GM12878 (cell line): ENCODE measurements around the gene ASPDH. TPM values are rescaled to one million over a fixed set of nuclear protein-coding genes. Genes with fewer than 3 reads are reported as not detected.

Experiments used
- ATAC-seq: fragments of 200-7000 bp; cut with Tn5 transposase; 3 replicates; pipeline ENCODE4 v1.9.1; 2020; ENCODE audit warnings: mild to moderate bottlenecking, moderate library complexity
- BruUV-seq: library from RNA; stranded (reverse); fragments of 400-500 nt; replicated peaks from 2 replicates; lab custom pipeline; 2021; lab: Mats Ljungman, UMichigan
- CTCF ChIA-PET: fragments of 300-600 bp; sonication (Branson Sonifier 250); formaldehyde crosslinking; extraction: SDS; loops from one replicate; lab custom pipeline; 2021; ENCODE audit warnings: inconsistent platforms; lab: Yijun Ruan, JAX
- POLR2A ChIA-PET: fragments of 350-600 bp; formaldehyde crosslinking; extraction: SDS; loops from one replicate; lab custom pipeline; 2021; ENCODE audit warnings: inconsistent platforms; lab: Charles Lee
- RAD21 ChIA-PET: fragments of 300-600 bp; sonication (Branson Sonifier 250); formaldehyde crosslinking; loops from one replicate; lab custom pipeline; 2023; ENCODE audit warnings: antibody characterized with exemption; ENCODE audit not compliant: unreplicated experiment; lab: Charles Lee
- SMC1A ChIA-PET: fragments of 300-600 bp; sonication (Branson Sonifier 250); formaldehyde crosslinking; loops from one replicate; lab custom pipeline; 2023; ENCODE audit not compliant: unreplicated experiment, uncharacterized antibody; lab: Charles Lee
- DNase-seq: peaks from one replicate; pipeline ENCODE4 v3.0.0-alpha.2; 2011; ENCODE audit warnings: low read depth, low spot score
- FAIRE-seq: peaks from 3 replicates; lab custom pipeline; 2011; peaks lifted over from hg19 to GRCh38; lab: Jason Lieb, UNC
- H2AFZ ChIP-seq: 2 replicates; pipeline ENCODE4 v1.6.0; 2011; ENCODE audit warnings: low read depth, low read length, control low read depth; ENCODE audit not compliant: control insufficient read depth
- H3K27ac ChIP-seq: 2 replicates; pipeline ENCODE4 v1.5.1; 2011; ENCODE audit warnings: control low read depth; ENCODE audit not compliant: control insufficient read depth, insufficient read depth
- H3K27me3 ChIP-seq, 2 experiments: replicated peaks in 1 of 2; 2 replicates each; pipeline versions ENCODE4 v1.6.0 to v1.6.1; 2011; ENCODE audit warnings: low read length in 1 of 2; ENCODE audit not compliant: control insufficient read depth in 2 of 2, insufficient read depth in 2 of 2
- H3K36me3 ChIP-seq, 2 experiments: 2 replicates each; pipeline ENCODE4 v1.5.1; 2011; ENCODE audit warnings: low read length in 1 of 2; ENCODE audit not compliant: control insufficient read depth in 2 of 2, insufficient read depth in 2 of 2
- H3K4me1 ChIP-seq: 2 replicates; pipeline ENCODE4 v1.6.1; 2011; ENCODE audit warnings: mild to moderate bottlenecking, low read length, moderate library complexity, mixed read lengths; ENCODE audit not compliant: control insufficient read depth, insufficient read depth
- H3K4me2 ChIP-seq: 2 replicates; pipeline ENCODE4 v1.6.0; 2011; ENCODE audit warnings: control low read depth; ENCODE audit not compliant: control insufficient read depth, insufficient read depth
- H3K4me3 ChIP-seq: fragments of 200-600 bp; sonication (generic); 2 replicates; pipeline ENCODE4 v1.5.1; 2016
- H3K79me2 ChIP-seq: 2 replicates; pipeline ENCODE4 v1.6.0; 2011; ENCODE audit warnings: low read length; ENCODE audit not compliant: control insufficient read depth, insufficient read depth
- H3K9ac ChIP-seq: 2 replicates; pipeline ENCODE4 v1.8.0; 2011; ENCODE audit warnings: low read length, control low read depth, mixed read lengths; ENCODE audit not compliant: control insufficient read depth, insufficient read depth
- H3K9me3 ChIP-seq: replicated peaks from 3 replicates; pipeline ENCODE4 v1.5.1; 2011; ENCODE audit warnings: mild to moderate bottlenecking, low read length; ENCODE audit not compliant: control insufficient read depth, insufficient read depth
- H4K20me1 ChIP-seq: 2 replicates; pipeline ENCODE4 v1.6.0; 2011; ENCODE audit not compliant: control insufficient read depth, insufficient read depth
- E2F8 ChIP-seq: fragments of 450-650 bp; IDR thresholded peaks from 2 replicates; pipeline ENCODE4 v1.6.1; 2018; ENCODE audit warnings: mild to moderate bottlenecking, low read depth, moderate library complexity; ENCODE audit not compliant: partially characterized antibody
- EED ChIP-seq: sonication (generic); IDR thresholded peaks from 2 replicates; pipeline ENCODE4 v1.6.1; 2016; ENCODE audit warnings: antibody characterized with exemption, low read depth
- ESRRA ChIP-seq: IDR thresholded peaks from 2 replicates; pipeline ENCODE4 v1.6.1; 2012; ENCODE audit warnings: mild to moderate bottlenecking, low read length, improper control_type of control experiment
- FOS ChIP-seq: IDR thresholded peaks from 3 replicates; pipeline ENCODE4 v1.6.1; 2011; ENCODE audit warnings: borderline replicate concordance; ENCODE audit not compliant: insufficient read length; ENCODE audit errors: extremely low read depth
- GABPA ChIP-seq: IDR thresholded peaks from 2 replicates; pipeline ENCODE4 v1.6.1; 2014; ENCODE audit warnings: antibody characterized with exemption, low read depth, mild to moderate bottlenecking, inconsistent platforms
- IRF3 ChIP-seq: fragments of 450-650 bp; IDR thresholded peaks from 2 replicates; pipeline ENCODE4 v1.6.1; 2014; ENCODE audit warnings: mild to moderate bottlenecking
- JUNB ChIP-seq: IDR thresholded peaks from 2 replicates; pipeline ENCODE4 v1.6.1; 2016; ENCODE audit warnings: antibody characterized with exemption, mild to moderate bottlenecking
- SMAD5 ChIP-seq: IDR thresholded peaks from 2 replicates; pipeline ENCODE4 v1.6.1; 2016; ENCODE audit warnings: antibody characterized with exemption, low read depth
- SPI1 ChIP-seq: IDR thresholded peaks from 2 replicates; pipeline ENCODE4 v1.6.1; 2011; ENCODE audit warnings: low read depth, mild to moderate bottlenecking, low read length, moderate library complexity, borderline replicate concordance; ENCODE audit not compliant: insufficient read depth
- TCF7 ChIP-seq: IDR thresholded peaks from 2 replicates; pipeline ENCODE4 v1.6.1; 2014; ENCODE audit warnings: antibody characterized with exemption, borderline replicate concordance
- ZBTB33 ChIP-seq: fragments of 450-650 bp; IDR thresholded peaks from 2 replicates; pipeline ENCODE4 v1.6.1; 2017; ENCODE audit warnings: mild to moderate bottlenecking
- ZNF24 ChIP-seq: fragments of 450-650 bp; IDR thresholded peaks from 2 replicates; pipeline ENCODE4 v1.6.1; 2017; ENCODE audit warnings: antibody characterized with exemption, mild to moderate bottlenecking
- ZNF274 ChIP-seq: IDR thresholded peaks from one replicate; pipeline ENCODE4 v1.8.0; 2011; ENCODE audit not compliant: insufficient read length, insufficient read depth
- WGBS: methylation state at CpG from one replicate; pipeline ENCODE4 v1.1.6; 2016; ENCODE audit warnings: low lambda C conversion rate; ENCODE audit not compliant: insufficient replicate concordance, insufficient coverage; ENCODE audit errors: missing lambda C conversion rate; 5-methylcytosine and 5-hydroxymethylcytosine counted together
- in situ Hi-C: fragments of 300-500 bp; cut with MboI; formaldehyde crosslinking; loops from 9 replicates; pipeline ENCODE4 v1.14.3; 2018; ENCODE audit warnings: mixed read lengths
- intact Hi-C: fragments of 100-400 bp; cut with micrococcal nuclease; formaldehyde crosslinking; loops from one replicate; pipeline ENCODE4 v1.14.2; 2022; ENCODE audit not compliant: unreplicated experiment
- polyA plus RNA-seq, 11 experiments: library from polyadenylated mRNA; depleted of rRNA in 4 of 11; unstranded in 6 of 11; stranded (reverse) in 5 of 11; fragments of >200 nt; fragmentation: Nextera tagmentation in 4 of 11; fragmentation: Illumina TruSeq in 1 of 11; extraction: Ambion mirVana in 4 of 11; extraction: Trizol in 1 of 11; gene quantifications; 1 replicate in 1 of 11; 2 replicates in 10 of 11; pipeline versions ENCODE4 v1.2.1 to v1.2.3, GENCODE V29; 2011 to 2016; ENCODE audit warnings: inconsistent platforms in 2 of 11, missing spikeins in 2 of 11, low read depth in 1 of 11
- total RNA-seq, 4 experiments: library from RNA; depleted of rRNA in 3 of 4; stranded (reverse); fragments of >200 nt in 3 of 4; fragmentation: Illumina TruSeq in 1 of 4; extraction: Trizol in 1 of 4; gene quantifications; 2 replicates each; pipeline versions ENCODE4 v1.2.1 to v1.2.3, GENCODE V29; 2013 to 2021

ASPDH gene
- total and polyA plus RNA-seq, 10 of the 15 experiments (the other 5 are each of a cell fraction or from before 2014, with no cell fraction given): not detected

- no peak for FAIRE-seq
- no peaks in the 10 kb centered on the region for H3K27me3 ChIP-seq
- 51% methylated on average over 12 of the region's 18 CpGs for WGBS
- no peak overlapping the region for H3K4me2 ChIP-seq
- intact Hi-C loops: no loop called here
- no peak for DNase-seq
- H3K79me2 ChIP-seq: no peaks in the 10 kb centered on the region
- H3K9ac ChIP-seq: no peak overlapping the region
- no peaks in the 10 kb centered on the region for H3K4me1 ChIP-seq
- H3K36me3 ChIP-seq: no peaks in the 10 kb centered on the region
- ATAC-seq: no peak
- BruUV-seq: no TSS peak
- ChIA-PET RAD21 (no interaction called here), CTCF (no interaction called here), POLR2A (no interaction called here), SMC1A (no interaction called here)
- in situ Hi-C loops: no loop called here
- no peaks in the 10 kb centered on the region for H4K20me1 ChIP-seq
- H3K27ac ChIP-seq: no peak overlapping the region
- H3K4me3 ChIP-seq: no peak overlapping the region
- TF ChIP-seq GABPA (no peak), ZNF274 (no peak), JUNB (no peak), EED (no peak), E2F8 (no peak), IRF3 (no peak), TCF7 (no peak), ZNF24 (no peak), SMAD5 (no peak), FOS (no peak), ZBTB33 (no peak), ESRRA (no peak), SPI1 (no peak)
- no peak overlapping the region for H2AFZ ChIP-seq
- H3K9me3 ChIP-seq: no peaks in the 10 kb centered on the region
These were observed 46.1 kb downstream of the ASPDH start for GRCh38 chr19:50467566-50467965.
